Measurements from ENCODE around the gene SMARCA2. TPM values are rescaled to one million over a fixed set of nuclear protein-coding genes. Genes with fewer than 3 reads are reported as not detected.

SMARCA2 gene
- total RNA-seq, 2 donors from 2014 or later: 63.8 to 109 TPM

DNA sequence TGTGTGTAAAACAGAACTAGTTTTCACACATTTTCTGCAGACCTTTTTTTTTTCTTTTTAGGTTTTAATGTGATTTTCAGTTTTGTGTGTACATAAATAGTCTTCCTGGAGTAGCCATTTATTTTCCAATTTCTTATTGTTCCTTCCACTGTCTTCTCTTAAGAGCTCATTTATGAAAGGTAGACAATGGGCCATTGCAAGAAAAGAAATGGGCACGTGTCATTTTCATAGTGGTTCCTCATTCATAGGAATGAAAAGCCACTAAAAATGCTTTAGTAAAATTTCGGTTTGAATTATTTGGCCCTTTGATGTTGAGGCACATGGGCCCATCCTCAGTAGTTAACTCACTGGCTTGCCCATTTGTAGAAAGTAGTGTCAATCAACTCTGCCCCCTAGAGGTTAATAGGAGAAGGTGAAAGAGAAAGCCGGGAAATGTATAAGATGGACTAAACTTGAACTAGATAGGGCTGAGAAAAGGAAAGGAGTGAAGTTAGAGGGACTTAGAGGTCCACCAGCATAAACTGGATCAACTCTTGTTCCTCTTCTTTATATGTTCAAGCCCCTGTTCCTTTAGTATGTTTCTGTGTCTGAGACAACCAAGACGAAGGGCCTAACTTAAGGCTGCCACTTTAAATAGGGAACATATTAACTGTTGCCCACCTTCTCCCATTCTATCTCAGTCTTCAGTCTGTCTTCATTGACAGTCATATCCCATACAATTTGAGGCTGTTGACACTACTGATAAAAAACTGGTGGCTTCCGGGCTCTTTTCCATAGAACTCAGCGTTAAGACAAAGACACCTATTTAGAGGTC lies 72.6 kb downstream of the SMARCA2 start:
- no peak for DNase-seq (ENCODE audit: low spot score)
- no peaks in the 10 kb centered on the region for H3K9me3 ChIP-seq
- peaks cover 0 to 5% of the 10 kb centered on the region in 2 donors for H3K4me1 ChIP-seq
- H3K27ac ChIP-seq: no peak overlapping the region
- H3K36me3 ChIP-seq: peaks cover 68% of the 10 kb centered on the region
- TF ChIP-seq, protein P1, sequence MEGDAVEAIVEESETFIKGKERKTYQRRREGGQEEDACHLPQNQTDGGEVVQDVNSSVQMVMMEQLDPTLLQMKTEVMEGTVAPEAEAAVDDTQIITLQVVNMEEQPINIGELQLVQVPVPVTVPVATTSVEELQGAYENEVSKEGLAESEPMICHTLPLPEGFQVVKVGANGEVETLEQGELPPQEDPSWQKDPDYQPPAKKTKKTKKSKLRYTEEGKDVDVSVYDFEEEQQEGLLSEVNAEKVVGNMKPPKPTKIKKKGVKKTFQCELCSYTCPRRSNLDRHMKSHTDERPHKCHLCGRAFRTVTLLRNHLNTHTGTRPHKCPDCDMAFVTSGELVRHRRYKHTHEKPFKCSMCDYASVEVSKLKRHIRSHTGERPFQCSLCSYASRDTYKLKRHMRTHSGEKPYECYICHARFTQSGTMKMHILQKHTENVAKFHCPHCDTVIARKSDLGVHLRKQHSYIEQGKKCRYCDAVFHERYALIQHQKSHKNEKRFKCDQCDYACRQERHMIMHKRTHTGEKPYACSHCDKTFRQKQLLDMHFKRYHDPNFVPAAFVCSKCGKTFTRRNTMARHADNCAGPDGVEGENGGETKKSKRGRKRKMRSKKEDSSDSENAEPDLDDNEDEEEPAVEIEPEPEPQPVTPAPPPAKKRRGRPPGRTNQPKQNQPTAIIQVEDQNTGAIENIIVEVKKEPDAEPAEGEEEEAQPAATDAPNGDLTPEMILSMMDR (IDR thresholded peaks at IDR 0.05): peak; percentile 34 to 66
- H3K4me3 ChIP-seq: no peak overlapping the region
- no peaks in the 10 kb centered on the region for H3K27me3 ChIP-seq

DNA sequence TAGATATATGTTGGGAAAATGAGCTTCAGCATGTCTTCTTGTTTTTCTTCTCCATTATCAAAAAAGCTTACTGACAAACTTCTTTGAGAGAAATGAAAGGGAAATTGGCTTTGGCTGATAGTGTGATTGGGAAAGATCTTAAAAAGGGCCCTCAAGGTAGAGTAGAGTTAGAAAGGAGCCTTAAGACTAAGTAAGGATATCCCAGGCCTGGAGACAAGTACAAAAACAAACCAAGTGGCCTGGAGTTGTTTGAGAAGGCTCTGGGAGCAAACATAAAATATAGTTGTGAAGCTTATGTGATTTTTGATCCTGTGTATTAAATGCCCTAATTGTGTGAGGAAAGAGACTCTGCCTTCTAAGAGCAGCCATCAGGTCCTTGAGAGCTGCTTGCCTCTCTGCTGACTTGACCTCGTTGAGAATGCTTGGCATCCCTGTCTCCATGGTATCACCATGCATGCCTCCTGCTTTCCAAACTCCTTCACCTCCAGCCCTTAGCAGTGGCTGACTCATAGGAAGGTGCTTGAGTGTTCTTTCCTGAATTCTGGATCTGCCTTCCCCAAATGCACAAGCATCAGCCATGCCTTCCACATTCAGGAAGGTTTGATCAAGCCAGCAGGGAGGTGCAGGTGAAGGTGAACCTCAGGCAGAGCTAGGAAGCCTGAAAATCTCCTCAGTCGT lies 78.9 kb downstream of the SMARCA2 start:
- Histone ChIP-seq H3K4me1 (peaks cover 0 to 6% of the 10 kb centered on the region in 2 donors), H3K9me3 (no peaks in the 10 kb centered on the region), H3K4me3 (no peak overlapping the region), H3K36me3 (peaks cover 45% of the 10 kb centered on the region), H3K27me3 (no peaks in the 10 kb centered on the region), H3K27ac (no peak overlapping the region)
- DNase-seq (ENCODE audit: low spot score): no peak
- TF ChIP-seq, protein P1 (IDR thresholded peaks at IDR 0.05): no peak

DNA sequence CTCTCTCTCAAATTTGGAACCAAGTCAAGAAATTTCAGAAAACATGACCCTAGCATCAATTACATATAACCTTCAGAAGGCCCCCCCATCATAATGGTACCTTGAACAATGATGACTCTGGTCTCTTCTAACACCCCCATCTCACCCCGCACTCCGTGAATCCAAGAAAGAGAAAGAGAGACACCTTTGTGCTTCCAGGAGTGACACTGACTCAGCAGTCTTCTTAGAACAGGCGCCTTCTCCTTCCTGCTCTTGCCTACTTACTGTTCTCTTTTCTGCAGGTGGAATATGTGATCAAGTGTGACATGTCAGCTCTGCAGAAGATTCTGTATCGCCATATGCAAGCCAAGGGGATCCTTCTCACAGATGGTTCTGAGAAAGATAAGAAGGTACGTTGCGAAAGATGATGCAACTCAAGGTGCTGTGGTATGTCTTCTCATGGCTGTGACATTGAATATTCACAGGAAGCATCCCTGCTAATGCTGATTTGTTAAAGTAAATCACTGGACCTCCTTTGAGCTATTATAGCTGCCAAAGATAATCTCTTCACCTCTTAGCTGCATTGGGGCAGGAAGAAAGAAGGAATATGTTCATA lies 81.3 kb downstream of the SMARCA2 start:
- DNase-seq (ENCODE audit: low spot score): no peak
- H3K27ac ChIP-seq: no peak overlapping the region
- TF ChIP-seq, protein P1 (IDR thresholded peaks at IDR 0.05): no peak
- H3K4me3 ChIP-seq: no peak overlapping the region
- peaks cover 0 to 6% of the 10 kb centered on the region in 2 donors for H3K4me1 ChIP-seq
- H3K36me3 ChIP-seq: peaks cover 53% of the 10 kb centered on the region
- H3K9me3 ChIP-seq: no peaks in the 10 kb centered on the region
- no peaks in the 10 kb centered on the region for H3K27me3 ChIP-seq

DNA sequence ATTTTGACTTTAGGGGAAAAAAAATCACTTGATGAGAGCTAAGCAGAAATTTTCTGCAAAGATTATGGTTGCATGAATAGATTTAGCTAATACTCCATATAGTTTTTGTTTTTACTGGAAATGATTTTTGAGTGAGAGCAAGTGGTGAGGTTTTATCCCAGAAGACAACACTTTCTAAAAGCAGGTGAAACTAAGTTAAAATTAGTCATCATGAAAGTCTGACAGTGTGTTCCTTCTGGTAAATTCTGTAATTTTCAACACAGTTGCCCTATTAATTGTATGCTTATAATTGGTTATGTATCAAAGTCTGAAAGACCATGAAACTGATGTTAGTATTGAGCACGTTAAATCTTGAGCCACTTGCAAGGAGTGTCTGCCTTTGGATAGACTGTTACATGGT lies 91.5 kb downstream of the SMARCA2 start:
- TF ChIP-seq, protein P1 (IDR thresholded peaks at IDR 0.05): no peak
- no peak for DNase-seq (ENCODE audit: low spot score)
- Histone ChIP-seq H3K4me3 (no peak overlapping the region), H3K27ac (no peak overlapping the region), H3K4me1 (no peaks in the 10 kb centered on the region), H3K27me3 (no peaks in the 10 kb centered on the region), H3K9me3 (no peaks in the 10 kb centered on the region), H3K36me3 (peaks cover 51% of the 10 kb centered on the region)

DNA sequence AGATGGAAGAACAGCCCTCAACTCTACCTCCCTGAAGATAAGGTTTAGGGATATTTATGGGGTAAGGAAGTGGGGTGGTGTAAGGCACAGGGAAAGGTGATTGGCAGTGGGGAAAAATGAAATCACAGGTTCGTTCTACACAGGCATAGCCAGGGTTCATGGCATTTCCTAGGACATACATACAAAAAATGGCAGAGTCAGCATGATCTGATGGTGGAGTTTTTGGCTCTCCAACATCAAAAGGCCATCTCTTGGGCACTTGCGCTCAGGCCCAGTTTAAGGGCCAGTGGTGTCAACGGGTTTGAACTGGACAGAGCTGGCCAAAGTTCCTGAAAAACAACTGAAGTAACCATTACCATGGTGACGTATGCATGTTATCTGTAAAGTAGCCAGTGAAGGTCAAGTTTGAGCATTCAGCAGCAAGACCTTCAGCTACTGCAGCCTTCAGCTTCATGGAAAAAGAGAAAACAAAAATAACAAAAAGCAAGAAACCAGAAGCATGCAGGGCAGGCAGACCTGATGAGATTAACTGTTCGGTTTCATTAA lies 92.8 kb downstream of the SMARCA2 start:
- H3K9me3 ChIP-seq: no peaks in the 10 kb centered on the region
- no peaks in the 10 kb centered on the region for H3K4me1 ChIP-seq
- H3K27ac ChIP-seq: no peak overlapping the region
- DNase-seq (ENCODE audit: low spot score): no peak
- H3K27me3 ChIP-seq: no peaks in the 10 kb centered on the region
- no peak overlapping the region for H3K4me3 ChIP-seq
- peaks cover 57% of the 10 kb centered on the region for H3K36me3 ChIP-seq
- TF ChIP-seq, protein P1 (IDR thresholded peaks at IDR 0.05): no peak

Measured in right atrium auricular region (tissue), 2 donors.